H1 (cell line): Measurements from ENCODE around the gene SESN1. TPM values are rescaled to one million over a fixed set of nuclear protein-coding genes. Genes with fewer than 3 reads are reported as not detected.

Experiments used
- BRCA1 ChIP-seq: IDR thresholded peaks from 2 replicates; pipeline ENCODE4 v1.6.1; 2012; ENCODE audit warnings: low read depth, low read length, improper control_type of control experiment
- CREB1 ChIP-seq: IDR thresholded peaks from 2 replicates; pipeline ENCODE4 v1.6.1; 2012; ENCODE audit warnings: inconsistent platforms
- HDAC2 ChIP-seq, 2 experiments: fragments of 300-600 bp in 1 of 2; sonication (generic) in 1 of 2; IDR thresholded peaks; 2 replicates each; pipeline ENCODE4 v1.6.1; 2011 to 2012; ENCODE audit warnings: low read depth in 2 of 2, low read length in 2 of 2, mild to moderate bottlenecking in 2 of 2, moderate library complexity in 2 of 2, borderline replicate concordance in 1 of 2, inconsistent platforms in 1 of 2
- RNF2 ChIP-seq: fragments of 200-900, 300-1000 bp; sonication (generic); IDR thresholded peaks from 2 replicates; pipeline ENCODE4 v1.7.1; 2016; ENCODE audit warnings: borderline replicate concordance, low read depth, mild to moderate bottlenecking, antibody characterized with exemption, low read length; ENCODE audit not compliant: poor library complexity, severe bottlenecking; ENCODE audit errors: missing control alignments
- SIRT6 ChIP-seq: IDR thresholded peaks from one replicate; pipeline ENCODE4 v1.7.1; 2012; ENCODE audit warnings: low read length, inconsistent platforms
- polyA plus RNA-seq, 7 experiments: library from polyadenylated mRNA; depleted of rRNA in 3 of 7; stranded (reverse) in 5 of 7; unstranded in 2 of 7; fragments of >200 nt in 5 of 7; fragments of 200-250 nt in 2 of 7; gene quantifications; 1 replicate in 5 of 7; 2 replicates in 1 of 7; 4 replicates in 1 of 7; pipeline versions ENCODE4 v1.2.1 to v1.2.3, GENCODE V29; 2011 to 2013; ENCODE audit warnings: missing spikeins in 2 of 7, mixed read lengths in 2 of 7
- total RNA-seq: library from RNA; stranded (reverse); fragmentation: NEBNext Ultra II Directional; extraction: Animal tissue kit (Norgen Biotek cat#: 25700); gene quantifications from 2 replicates; pipeline ENCODE4 v1.2.1, GENCODE V29; 2021
- TF ChIP-seq, protein P1 (sequence below), 3 experiments: IDR thresholded peaks; 1 replicate in 2 of 3; 2 replicates in 1 of 3; pipeline versions ENCODE4 v1.5.1 to v1.6.1; 2011; ENCODE audit warnings: low read length in 3 of 3, mild to moderate bottlenecking in 3 of 3, inconsistent platforms in 2 of 3, low read depth in 1 of 3, moderate library complexity in 1 of 3; ENCODE audit not compliant: insufficient read depth in 1 of 3; ENCODE audit errors: control extremely low read depth in 1 of 3
- TF ChIP-seq, protein P2 (sequence below): fragments of 300-600 bp; sonication (generic); IDR thresholded peaks from 2 replicates; pipeline ENCODE4 v1.7.1; 2012; ENCODE audit warnings: low read length, moderate library complexity, mild to moderate bottlenecking, inconsistent platforms; ENCODE audit not compliant: insufficient replicate concordance

Gene SESN1
- total and polyA plus RNA-seq, 2 of the 8 experiments (the other 6 are each of a cell fraction or from before 2014, with no cell fraction given) = 12.8 to 15.6 TPM

DNA sequence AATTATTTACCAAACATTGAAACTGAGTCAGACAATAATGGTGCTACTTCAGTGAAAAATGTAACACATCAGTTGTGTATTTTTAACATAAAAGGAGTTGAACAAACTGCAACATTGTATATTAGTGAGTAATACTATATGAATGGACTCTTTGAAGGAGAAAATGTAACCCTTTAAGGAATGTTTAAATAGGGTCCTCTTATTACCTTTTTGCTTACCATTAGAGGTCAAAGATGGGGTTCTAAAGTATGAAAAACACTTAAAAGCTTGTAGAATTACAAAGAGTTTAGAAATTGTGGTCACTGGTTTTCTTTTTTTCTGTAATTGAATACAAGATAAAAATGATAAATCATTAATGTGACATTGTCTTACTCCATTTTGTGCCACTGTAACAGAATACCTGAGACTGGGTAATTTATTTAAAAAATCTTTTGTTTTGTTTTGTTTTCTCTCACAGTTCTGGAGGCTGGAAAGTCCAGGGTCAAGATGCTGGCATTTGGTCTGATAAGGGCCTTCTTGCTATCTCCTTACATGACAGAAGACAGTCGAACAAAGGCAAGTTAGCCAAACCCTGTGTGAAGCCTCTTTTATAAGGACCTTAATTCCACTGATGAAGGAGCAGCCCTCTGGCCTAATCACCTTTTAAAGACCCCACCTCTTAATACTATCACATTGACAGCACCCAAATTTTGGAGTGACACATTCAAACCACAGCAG, 43.2 kb downstream of the SESN1 start (continued):
- TF ChIP-seq, protein P1, sequence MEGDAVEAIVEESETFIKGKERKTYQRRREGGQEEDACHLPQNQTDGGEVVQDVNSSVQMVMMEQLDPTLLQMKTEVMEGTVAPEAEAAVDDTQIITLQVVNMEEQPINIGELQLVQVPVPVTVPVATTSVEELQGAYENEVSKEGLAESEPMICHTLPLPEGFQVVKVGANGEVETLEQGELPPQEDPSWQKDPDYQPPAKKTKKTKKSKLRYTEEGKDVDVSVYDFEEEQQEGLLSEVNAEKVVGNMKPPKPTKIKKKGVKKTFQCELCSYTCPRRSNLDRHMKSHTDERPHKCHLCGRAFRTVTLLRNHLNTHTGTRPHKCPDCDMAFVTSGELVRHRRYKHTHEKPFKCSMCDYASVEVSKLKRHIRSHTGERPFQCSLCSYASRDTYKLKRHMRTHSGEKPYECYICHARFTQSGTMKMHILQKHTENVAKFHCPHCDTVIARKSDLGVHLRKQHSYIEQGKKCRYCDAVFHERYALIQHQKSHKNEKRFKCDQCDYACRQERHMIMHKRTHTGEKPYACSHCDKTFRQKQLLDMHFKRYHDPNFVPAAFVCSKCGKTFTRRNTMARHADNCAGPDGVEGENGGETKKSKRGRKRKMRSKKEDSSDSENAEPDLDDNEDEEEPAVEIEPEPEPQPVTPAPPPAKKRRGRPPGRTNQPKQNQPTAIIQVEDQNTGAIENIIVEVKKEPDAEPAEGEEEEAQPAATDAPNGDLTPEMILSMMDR (IDR thresholded peaks at IDR 0.05; ENCODE audit: control extremely low read depth in 1 of 3, insufficient read depth in 1 of 3, low read depth in 1 of 3, low read length in 3 of 3) = no peak
- TF ChIP-seq CREB1 = no peak
- no peak for TF ChIP-seq HDAC2 (IDR thresholded peaks at IDR 0.05; ENCODE audit: borderline replicate concordance in 1 of 2, low read depth in 2 of 2, low read length in 2 of 2)
- TF ChIP-seq RNF2 = no peak
- no peak for TF ChIP-seq BRCA1
- no peak for TF ChIP-seq SIRT6
- TF ChIP-seq, protein P2, sequence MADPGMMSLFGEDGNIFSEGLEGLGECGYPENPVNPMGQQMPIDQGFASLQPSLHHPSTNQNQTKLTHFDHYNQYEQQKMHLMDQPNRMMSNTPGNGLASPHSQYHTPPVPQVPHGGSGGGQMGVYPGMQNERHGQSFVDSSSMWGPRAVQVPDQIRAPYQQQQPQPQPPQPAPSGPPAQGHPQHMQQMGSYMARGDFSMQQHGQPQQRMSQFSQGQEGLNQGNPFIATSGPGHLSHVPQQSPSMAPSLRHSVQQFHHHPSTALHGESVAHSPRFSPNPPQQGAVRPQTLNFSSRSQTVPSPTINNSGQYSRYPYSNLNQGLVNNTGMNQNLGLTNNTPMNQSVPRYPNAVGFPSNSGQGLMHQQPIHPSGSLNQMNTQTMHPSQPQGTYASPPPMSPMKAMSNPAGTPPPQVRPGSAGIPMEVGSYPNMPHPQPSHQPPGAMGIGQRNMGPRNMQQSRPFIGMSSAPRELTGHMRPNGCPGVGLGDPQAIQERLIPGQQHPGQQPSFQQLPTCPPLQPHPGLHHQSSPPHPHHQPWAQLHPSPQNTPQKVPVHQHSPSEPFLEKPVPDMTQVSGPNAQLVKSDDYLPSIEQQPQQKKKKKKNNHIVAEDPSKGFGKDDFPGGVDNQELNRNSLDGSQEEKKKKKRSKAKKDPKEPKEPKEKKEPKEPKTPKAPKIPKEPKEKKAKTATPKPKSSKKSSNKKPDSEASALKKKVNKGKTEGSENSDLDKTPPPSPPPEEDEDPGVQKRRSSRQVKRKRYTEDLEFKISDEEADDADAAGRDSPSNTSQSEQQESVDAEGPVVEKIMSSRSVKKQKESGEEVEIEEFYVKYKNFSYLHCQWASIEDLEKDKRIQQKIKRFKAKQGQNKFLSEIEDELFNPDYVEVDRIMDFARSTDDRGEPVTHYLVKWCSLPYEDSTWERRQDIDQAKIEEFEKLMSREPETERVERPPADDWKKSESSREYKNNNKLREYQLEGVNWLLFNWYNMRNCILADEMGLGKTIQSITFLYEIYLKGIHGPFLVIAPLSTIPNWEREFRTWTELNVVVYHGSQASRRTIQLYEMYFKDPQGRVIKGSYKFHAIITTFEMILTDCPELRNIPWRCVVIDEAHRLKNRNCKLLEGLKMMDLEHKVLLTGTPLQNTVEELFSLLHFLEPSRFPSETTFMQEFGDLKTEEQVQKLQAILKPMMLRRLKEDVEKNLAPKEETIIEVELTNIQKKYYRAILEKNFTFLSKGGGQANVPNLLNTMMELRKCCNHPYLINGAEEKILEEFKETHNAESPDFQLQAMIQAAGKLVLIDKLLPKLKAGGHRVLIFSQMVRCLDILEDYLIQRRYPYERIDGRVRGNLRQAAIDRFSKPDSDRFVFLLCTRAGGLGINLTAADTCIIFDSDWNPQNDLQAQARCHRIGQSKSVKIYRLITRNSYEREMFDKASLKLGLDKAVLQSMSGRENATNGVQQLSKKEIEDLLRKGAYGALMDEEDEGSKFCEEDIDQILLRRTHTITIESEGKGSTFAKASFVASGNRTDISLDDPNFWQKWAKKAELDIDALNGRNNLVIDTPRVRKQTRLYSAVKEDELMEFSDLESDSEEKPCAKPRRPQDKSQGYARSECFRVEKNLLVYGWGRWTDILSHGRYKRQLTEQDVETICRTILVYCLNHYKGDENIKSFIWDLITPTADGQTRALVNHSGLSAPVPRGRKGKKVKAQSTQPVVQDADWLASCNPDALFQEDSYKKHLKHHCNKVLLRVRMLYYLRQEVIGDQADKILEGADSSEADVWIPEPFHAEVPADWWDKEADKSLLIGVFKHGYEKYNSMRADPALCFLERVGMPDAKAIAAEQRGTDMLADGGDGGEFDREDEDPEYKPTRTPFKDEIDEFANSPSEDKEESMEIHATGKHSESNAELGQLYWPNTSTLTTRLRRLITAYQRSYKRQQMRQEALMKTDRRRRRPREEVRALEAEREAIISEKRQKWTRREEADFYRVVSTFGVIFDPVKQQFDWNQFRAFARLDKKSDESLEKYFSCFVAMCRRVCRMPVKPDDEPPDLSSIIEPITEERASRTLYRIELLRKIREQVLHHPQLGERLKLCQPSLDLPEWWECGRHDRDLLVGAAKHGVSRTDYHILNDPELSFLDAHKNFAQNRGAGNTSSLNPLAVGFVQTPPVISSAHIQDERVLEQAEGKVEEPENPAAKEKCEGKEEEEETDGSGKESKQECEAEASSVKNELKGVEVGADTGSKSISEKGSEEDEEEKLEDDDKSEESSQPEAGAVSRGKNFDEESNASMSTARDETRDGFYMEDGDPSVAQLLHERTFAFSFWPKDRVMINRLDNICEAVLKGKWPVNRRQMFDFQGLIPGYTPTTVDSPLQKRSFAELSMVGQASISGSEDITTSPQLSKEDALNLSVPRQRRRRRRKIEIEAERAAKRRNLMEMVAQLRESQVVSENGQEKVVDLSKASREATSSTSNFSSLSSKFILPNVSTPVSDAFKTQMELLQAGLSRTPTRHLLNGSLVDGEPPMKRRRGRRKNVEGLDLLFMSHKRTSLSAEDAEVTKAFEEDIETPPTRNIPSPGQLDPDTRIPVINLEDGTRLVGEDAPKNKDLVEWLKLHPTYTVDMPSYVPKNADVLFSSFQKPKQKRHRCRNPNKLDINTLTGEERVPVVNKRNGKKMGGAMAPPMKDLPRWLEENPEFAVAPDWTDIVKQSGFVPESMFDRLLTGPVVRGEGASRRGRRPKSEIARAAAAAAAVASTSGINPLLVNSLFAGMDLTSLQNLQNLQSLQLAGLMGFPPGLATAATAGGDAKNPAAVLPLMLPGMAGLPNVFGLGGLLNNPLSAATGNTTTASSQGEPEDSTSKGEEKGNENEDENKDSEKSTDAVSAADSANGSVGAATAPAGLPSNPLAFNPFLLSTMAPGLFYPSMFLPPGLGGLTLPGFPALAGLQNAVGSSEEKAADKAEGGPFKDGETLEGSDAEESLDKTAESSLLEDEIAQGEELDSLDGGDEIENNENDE = no peak
